ENCODE measurements around the gene EVI2A.

DNA sequence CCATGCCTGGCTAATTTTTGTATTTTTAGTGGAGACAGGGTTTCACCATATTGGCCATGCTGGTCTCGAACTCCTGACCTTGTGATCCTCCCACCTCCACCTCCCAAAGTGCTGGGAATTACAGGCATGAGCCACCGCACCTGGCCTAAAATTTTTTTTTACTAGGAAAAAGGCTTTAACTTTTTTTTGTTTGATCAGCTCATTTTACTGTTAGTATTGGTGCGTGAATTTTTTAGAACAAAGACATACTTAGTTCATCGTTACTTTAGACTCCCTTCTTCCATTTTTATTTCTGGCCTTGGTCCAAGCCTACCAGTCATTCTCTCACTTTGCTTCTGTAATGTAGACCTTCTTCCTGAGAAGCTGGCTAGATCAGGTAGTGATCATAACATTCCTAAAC, 44.7 kb upstream of the EVI2A start:
- TF ChIP-seq, protein P1, sequence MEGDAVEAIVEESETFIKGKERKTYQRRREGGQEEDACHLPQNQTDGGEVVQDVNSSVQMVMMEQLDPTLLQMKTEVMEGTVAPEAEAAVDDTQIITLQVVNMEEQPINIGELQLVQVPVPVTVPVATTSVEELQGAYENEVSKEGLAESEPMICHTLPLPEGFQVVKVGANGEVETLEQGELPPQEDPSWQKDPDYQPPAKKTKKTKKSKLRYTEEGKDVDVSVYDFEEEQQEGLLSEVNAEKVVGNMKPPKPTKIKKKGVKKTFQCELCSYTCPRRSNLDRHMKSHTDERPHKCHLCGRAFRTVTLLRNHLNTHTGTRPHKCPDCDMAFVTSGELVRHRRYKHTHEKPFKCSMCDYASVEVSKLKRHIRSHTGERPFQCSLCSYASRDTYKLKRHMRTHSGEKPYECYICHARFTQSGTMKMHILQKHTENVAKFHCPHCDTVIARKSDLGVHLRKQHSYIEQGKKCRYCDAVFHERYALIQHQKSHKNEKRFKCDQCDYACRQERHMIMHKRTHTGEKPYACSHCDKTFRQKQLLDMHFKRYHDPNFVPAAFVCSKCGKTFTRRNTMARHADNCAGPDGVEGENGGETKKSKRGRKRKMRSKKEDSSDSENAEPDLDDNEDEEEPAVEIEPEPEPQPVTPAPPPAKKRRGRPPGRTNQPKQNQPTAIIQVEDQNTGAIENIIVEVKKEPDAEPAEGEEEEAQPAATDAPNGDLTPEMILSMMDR (IDR thresholded peaks at IDR 0.05; ENCODE audit: insufficient read depth, low read length) = no peak
- TF ChIP-seq POLR2AphosphoS5 (IDR thresholded peaks at IDR 0.05; ENCODE audit: low read depth) (no peak), SPI1 (IDR thresholded peaks at IDR 0.05; ENCODE audit: borderline replicate concordance, low read depth) (no peak), GABPA (IDR thresholded peaks at IDR 0.05; ENCODE audit: low read depth) (no peak)
- TF ChIP-seq, protein P2, sequence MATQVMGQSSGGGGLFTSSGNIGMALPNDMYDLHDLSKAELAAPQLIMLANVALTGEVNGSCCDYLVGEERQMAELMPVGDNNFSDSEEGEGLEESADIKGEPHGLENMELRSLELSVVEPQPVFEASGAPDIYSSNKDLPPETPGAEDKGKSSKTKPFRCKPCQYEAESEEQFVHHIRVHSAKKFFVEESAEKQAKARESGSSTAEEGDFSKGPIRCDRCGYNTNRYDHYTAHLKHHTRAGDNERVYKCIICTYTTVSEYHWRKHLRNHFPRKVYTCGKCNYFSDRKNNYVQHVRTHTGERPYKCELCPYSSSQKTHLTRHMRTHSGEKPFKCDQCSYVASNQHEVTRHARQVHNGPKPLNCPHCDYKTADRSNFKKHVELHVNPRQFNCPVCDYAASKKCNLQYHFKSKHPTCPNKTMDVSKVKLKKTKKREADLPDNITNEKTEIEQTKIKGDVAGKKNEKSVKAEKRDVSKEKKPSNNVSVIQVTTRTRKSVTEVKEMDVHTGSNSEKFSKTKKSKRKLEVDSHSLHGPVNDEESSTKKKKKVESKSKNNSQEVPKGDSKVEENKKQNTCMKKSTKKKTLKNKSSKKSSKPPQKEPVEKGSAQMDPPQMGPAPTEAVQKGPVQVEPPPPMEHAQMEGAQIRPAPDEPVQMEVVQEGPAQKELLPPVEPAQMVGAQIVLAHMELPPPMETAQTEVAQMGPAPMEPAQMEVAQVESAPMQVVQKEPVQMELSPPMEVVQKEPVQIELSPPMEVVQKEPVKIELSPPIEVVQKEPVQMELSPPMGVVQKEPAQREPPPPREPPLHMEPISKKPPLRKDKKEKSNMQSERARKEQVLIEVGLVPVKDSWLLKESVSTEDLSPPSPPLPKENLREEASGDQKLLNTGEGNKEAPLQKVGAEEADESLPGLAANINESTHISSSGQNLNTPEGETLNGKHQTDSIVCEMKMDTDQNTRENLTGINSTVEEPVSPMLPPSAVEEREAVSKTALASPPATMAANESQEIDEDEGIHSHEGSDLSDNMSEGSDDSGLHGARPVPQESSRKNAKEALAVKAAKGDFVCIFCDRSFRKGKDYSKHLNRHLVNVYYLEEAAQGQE (IDR thresholded peaks at IDR 0.05; ENCODE audit: insufficient replicate concordance, low read depth) = no peak
